HG03280 (cell line): Measurements from ENCODE around the gene SAMD4A.

ENCODE experiments used
- ATAC-seq: cut with Tn5 transposase; IDR thresholded peaks from one replicate; pipeline ENCODE4 v1.9.1; 2021; ENCODE audit warnings: mild to moderate bottlenecking, moderate library complexity; ENCODE audit not compliant: unreplicated experiment

SAMD4A gene

GRCh38 chr14:54565785-54566409 is 1.0 kb upstream of the SAMD4A start:
- peak; percentile 56 for ATAC-seq

DNA sequence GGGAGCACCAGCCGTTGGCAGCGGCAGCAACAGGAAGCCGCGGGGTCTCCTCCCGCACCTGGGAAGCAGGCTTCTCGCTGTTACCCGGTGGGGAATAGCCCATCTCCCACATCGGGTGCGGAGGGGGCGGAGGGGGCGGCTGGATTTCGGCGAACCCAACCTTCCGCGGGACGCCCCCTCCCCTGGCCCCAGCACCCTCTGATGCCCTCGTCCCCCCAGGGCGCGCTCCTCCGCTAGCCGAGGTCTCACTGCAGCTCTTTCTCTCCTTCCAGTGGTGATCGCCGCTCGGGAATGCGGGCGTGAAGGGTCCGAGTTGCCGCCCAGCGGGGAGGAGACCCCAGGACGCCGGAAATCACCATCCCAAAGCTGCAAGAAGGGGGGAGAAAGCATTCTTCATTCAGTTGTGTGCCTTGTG is 303 bp downstream of the SAMD4A start:
- no peak for ATAC-seq

- ATAC-seq = no peak
Measured at GRCh38 chr14:54567639-54568561, 972 bp downstream of the SAMD4A start.

DNA sequence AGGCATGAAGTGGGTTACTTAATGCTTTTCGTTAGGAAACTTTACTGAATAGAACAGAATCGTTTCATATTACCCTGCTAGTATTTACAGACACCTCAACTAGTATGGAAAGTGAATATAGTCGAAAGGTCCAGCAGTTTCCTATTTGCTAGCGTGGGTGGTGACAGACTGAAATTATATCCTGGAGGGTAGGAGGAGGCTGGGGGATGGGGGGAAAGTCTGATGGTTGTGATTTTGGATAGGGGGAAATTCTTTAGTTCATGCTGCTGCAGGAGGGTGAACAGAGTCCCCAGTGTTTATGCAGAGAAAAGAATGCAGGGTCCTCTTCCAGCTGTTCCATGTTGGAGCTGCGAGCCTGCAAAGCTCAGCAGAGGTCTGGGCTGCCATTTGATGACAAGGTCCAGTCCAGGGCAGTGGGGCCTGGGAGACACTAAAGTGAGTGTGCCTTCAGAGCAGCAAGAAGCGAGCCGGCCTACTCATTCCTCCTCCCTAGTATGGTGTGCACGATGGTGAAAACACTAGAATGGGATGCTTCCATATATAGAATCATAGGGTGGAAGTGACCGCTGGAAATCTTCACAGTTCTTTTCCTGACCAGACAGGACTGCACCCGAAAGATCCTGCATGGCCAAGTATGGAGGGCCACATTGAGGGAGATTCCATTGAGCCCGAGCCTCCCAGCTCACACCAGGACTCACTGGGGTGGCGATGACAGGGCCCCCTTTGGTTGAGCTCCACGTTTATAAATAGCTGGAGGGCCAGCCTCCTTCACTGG is 2.1 kb downstream of the SAMD4A start:
- no peak for ATAC-seq

DNA sequence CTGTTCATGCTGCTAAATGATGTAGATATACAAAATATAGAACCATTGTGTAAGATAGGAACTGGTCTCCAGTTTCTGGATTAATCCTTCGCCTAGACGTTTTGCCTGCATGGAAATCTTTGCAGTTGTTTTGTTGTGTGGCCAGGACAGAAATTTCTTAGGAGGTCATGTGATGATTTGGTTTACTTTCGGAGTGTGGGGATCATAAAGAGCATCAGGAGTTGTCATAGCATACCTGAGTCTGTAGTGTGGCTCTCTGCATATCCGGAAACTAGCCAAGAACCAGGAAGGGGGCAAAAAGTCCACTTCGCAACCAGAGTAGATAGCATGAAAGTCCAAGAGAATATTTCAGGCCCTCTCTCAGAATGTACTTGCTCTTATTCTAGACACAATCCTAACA is 3.1 kb downstream of the SAMD4A start:
- no peak for ATAC-seq

- no peak for ATAC-seq
Measured at GRCh38 chr14:54570631-54571415, 3.9 kb downstream of the SAMD4A start.

GRCh38 chr14:54572316-54572715 is 5.4 kb downstream of the SAMD4A start:
- ATAC-seq = no peak

- ATAC-seq = no peak
Measured at GRCh38 chr14:54574528-54574927, 7.6 kb downstream of the SAMD4A start.

GRCh38 chr14:54577494-54577893 is 10.6 kb downstream of the SAMD4A start:
- ATAC-seq = no peak

DNA sequence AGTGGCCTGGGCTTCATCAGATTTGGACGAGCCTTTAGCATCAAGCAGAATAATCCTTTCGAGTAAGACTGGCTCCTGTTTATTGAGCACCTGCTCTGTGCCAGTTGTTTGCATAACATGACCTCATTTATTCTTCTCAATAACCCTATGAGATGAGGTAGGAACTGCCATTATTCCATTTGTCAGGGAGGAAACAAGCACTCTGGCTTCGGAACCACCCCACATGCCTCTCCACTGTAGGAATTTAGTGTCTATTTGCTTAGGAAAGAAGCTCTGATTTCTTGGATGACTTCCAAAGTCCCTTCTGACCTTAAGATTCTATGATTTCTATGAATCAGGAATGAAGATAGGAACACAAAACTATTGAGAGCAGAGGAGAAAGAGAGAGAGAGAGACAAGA is 11.0 kb downstream of the SAMD4A start:
- no peak for ATAC-seq

DNA sequence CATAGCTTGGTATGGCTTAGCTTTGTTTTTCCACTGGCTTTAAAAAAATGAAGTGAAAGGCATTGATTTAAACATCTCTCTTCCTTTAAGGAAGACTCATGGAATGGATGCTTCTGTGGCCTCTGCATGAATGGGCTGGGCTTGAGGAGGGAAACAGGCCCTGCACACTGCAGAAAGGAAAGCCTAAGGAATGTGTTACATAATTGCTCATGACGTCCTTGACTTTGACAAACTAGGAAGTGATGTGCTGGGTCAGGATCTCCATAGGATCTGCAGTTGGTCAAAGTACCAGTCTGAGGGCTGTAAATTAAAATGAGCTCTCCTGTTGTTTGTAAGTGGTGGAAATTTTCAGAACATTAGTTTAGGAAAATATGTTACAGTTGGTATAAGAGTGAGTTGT is 12.7 kb downstream of the SAMD4A start:
- no peak for ATAC-seq

GRCh38 chr14:54580933-54581332 is 14.0 kb downstream of the SAMD4A start:
- no peak for ATAC-seq

DNA sequence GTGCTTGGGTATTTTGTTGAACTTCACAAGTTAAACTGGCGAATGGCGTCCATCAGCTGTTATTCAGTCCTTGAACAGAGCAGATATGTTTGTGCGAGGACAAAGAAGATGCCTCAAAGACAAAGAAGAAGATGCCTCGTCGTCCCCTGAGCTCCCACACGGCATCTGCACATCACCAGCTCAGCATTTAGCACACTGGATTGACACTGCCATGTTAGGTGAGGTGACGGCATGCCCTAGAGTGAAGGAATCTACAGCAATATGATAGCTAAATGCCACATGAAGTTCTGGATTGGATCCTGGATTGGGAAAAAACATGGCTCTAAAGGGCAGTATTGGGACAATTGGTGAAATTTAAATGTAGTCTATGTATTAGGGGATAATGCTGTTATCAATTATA is 15.4 kb downstream of the SAMD4A start:
- no peak for ATAC-seq

- no peak for ATAC-seq
Measured at GRCh38 chr14:54584097-54584496, 17.2 kb downstream of the SAMD4A start.

GRCh38 chr14:54585214-54585613 is 18.3 kb downstream of the SAMD4A start:
- ATAC-seq = no peak

- no peak for ATAC-seq
Measured at GRCh38 chr14:54589076-54589475, 22.1 kb downstream of the SAMD4A start.

DNA sequence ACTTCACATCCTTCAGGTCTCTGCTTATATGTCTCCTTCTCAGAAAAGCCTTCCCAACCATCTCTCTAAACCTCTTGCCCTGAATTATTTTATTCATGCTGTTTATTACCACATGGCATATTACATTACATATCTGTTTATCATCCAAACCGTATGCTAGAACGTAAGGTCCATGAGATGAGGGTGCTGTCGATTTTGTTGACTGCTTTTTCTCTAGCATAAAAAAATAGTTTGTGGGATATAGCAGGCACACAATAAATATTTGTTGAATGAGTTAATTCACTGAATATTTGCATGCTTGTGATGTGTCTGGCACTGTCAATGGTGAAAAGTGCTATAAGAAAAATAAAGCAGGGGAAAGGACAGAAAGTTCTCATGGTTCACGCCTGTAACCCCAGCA is 22.9 kb downstream of the SAMD4A start:
- ATAC-seq = no peak

DNA sequence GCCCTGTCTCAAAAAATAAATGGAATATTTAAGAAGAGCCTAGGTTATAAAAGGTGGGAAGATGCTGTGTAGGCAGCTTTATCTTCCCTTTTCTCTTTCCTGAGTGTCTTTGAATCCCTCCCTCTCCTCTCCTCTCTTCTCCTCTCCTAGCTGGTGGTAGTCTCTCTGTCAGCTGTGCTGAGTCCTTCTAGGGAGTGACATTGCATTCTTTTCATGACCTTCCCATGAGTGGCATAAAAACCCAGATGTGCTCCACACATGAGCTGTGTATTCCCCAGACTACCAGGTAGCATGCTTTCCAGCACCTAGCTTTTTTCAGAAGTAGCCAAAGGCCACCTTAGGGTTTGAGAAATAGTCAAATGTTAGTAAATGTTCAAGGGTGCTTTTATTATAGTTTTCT is 23.6 kb downstream of the SAMD4A start:
- ATAC-seq = no peak

DNA sequence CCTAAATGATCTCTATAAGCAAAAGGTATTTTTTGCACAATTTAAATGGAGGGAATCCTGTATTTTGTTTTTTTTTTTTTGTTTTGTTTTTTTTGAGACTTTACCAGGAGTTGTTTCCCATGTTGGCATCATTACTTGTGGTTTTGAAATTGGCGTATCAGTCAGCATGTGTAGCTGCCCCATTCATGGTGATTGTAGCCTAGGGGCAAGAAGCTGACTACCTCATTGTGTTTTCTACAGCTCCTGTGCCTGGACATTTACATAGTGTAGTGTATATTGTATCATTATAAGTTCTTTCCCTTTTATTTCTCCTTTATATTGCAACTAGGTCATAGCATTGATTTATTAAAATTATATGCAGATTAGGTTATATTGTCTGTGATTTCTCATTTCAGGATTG is 24.5 kb downstream of the SAMD4A start:
- ATAC-seq = no peak

DNA sequence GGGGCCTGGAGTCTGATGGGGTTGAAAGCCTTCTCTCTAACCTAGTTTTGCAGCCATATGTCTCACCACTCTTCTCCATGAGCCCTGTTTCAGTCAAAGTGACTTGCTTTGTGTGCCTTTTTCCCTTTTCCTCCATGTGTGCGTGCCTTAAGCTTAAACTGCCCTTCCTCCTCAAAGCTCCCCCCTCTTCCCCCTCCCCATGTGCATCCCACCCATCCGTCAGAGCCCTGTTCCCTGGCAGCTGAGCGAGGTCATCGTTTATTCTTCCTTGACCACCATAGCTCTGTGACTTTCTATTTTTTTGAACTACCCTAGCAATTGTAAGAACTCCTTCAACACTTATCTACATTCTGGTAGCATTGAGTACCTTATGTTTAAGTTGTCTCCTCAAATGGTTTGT is 24.9 kb downstream of the SAMD4A start:
- ATAC-seq = no peak

- no peak for ATAC-seq
Measured at GRCh38 chr14:54593860-54594259, 26.9 kb downstream of the SAMD4A start.
